ENCODE data around the gene PTPRN2. TPM values are rescaled to one million over a fixed set of nuclear protein-coding genes. Genes with fewer than 3 reads are reported as not detected.
A peak's percentile ranks its signal among the peaks of the same experiment; 100 is the strongest.

PTPRN2 gene
- total RNA-seq, 1 donor from 2014 or later, result 3.1 TPM

DNA sequence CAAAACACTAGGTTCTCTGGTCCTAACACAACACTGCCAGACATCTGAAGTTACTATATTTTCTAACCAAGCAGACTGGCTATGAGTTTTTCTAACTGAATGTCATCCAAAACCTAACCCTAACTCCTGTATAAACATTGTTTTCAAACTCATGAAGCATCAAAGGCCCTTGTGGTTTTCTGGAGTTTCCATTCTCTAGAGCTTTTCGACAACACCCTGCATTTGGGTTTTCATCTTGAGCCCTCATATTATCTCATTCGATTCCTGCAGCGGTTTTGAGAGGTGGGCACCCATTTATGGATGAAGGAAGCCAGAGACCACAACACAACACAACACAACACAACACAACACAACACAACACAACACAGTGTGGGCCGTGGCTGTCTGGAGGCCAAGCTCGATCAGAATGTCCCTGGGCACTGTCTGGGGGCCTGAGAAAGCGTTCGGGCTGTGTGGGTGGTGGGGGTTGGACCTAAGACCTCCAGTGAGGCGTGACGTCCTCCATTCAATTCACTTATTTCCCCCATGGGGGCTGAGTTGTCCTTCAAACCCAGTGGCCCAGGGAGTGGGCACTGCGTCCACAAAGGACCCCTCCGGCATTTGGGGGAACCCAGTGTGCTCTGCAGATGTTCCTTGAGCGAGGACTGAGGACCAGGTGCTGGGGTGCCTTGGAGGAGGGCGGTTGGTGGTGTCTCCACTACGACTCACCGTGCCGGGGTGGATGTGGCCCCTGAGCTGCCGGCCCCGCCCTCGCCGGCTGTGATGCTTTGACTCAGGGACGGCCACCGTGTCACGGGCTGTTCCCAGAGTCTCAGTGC, 760.4 kb downstream of the PTPRN2 start:
- DNase-seq, result no peak

DNA sequence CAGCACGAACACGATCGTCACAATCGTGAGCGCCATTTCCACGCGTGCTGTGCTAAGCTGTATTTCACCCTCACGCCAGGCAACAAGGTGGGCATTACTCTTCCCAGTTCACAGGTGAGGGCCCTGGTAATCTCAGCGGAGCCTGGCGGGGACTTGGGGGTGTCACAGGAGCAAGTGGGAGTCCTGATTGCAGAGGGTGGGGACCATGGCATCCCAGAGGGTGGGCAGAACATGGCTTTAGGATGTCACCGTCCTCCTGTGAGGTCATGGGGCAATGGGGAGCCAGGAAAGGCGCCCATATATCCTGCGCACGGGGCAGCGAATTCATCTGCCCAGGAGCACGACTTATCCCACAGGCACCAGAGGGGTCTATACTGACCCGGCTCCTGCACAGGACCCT, 761.1 kb downstream of the PTPRN2 start:
- DNase-seq, result no peak

DNA sequence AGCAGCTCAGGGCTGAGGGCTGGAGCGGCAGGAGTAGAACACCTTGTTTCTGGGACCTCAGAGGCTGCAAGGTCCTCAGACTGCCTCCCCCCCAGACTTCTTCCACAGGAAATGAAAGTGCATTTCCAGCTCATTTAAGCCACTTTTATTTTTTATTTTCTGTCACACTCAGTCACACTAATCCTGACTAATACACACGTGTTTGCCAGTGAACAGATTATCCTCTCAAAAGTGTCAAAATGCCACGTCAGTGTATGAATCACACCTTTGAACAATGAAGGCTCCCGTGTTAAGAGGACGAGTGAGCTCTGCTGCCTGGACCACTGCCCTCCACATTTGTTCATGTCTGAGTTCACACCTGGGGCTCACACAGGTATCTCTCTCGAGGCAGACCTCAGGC, 762.3 kb downstream of the PTPRN2 start:
- no peak for DNase-seq

DNA sequence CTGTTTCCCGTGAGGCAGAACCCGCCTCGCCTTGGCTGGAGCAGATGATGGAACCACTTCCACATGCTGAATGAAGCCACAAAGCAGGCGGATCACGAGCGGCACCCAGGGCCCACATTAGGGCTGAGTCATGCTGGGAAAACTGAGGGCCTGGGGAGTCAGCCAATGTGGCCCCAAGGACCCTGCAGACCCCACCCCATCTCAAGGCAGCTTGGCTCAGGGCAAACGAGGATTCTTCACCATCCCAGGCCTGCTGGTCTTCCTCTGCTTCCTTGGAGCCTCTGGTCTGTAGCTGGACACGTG, 762.9 kb downstream of the PTPRN2 start:
- DNase-seq, result no peak

DNA sequence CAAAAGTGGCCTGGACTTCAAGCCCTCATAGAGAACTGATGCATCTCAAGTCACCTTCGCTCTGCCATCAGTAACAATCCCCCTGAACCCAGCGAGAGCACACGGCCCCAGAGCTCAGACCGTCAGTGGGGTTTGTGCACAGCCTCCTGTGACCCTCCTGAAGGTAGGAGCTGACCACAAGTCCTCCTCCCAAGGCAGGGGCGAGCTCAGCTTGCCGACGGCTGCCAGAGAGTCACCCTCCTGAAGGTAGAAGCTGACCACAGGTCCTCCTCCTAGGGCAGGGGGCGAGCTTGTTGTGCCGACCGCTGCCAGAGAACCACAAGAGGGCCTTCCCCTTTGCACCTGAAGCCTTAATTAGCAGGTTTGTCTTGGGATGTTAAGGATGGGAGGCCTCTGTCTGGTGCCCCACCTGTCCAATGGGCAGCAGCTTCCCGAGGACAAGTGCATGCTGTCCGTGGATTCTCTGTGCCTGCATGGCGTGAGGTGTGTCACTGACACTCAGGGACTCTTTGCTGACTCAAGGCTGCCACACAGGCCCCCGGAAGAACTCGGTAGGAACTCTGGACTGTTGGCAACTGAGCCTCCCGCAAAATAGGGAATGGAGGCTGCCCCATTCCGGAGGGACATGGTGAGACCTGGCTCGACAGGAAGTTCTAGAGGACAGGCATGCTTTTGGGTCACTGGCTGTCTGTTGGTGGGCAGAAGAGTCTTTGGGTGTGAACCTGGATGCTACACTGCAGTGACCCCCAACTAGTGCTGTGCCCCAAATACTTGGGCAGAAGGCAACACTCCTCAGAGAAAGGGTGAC, 763.4 kb downstream of the PTPRN2 start:
- DNase-seq, result no peak

DNA sequence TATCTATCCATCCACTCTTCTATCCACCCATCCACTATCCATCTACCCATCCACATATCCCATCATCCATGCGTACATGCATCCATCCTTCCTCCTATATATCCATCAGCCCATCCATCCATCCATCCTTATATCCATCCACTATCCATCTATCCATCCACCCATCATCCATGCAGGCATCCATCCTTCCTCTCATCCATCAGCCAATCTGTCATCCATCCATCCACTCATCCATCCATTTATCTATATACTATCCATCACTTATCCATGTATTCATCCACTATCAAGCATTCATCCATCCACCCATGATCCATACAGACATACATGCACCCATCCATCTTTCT, 765.0 kb downstream of the PTPRN2 start:
- no peak for DNase-seq

DNA sequence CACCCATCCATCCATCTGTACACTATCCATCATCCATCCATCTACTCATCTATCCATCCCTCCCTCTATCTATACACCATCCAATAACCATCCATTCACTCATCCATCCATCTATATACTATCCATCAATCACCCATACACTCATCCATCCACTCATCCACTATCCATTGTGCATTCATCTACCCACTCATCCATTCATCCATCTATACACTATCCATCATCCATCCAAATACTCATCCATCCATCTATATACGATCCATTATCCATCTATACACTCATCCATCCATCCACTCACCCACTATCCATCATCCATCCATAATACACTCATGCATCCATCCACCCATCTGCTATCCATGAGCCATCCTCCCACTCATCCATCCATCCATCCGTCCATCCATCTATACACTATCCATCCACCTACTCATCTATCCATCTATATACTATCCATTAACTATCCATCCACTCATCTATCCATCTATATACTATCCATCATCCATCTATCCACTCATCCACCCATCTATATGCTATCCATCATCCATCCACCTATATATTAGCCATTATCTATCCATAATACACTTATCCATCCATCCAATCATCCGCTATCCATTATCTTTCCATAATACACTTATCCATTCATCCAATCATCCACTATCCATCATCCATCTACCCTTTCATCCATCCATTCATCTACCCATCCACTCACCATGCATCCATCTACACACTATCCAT, 765.5 kb downstream of the PTPRN2 start:
- DNase-seq, result no peak

DNA sequence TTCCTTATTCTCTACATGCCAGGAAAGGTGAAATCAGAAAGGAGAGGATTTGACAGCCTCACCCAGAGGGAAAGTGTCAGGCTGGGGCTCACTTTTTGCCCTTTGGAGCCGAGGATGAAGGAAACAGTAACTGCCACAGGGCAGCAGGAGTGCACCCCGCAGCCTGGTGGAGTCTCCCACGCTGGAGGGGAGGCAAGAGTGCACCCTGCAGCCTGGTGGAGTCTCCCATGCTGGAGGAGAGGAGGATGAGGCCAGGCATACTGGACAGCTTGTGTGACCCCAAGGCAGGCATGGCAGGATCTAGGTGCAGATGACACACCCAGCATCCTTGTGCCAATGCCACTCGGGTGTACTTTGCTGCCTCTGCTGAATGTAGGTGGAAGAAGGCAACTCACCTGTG, 766.8 kb downstream of the PTPRN2 start:
- DNase-seq, result no peak

DNA sequence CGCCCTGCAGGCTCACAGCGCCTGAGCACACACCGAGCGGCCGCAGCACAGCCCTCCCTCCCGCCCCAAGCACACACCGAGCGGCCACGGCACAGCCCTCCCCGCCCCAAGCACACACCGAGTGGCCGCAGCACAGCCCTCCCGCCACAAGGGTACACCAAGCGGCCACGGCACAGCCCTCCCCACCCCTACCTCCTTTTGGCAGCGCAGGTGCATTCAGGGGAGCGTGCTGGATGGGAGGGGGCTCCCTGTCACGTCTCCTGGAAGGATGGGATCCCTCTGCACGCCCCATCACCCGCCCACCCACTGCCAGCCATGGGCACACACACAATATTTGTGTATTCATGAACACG, 768.2 kb downstream of the PTPRN2 start:
- DNase-seq, result no peak

DNA sequence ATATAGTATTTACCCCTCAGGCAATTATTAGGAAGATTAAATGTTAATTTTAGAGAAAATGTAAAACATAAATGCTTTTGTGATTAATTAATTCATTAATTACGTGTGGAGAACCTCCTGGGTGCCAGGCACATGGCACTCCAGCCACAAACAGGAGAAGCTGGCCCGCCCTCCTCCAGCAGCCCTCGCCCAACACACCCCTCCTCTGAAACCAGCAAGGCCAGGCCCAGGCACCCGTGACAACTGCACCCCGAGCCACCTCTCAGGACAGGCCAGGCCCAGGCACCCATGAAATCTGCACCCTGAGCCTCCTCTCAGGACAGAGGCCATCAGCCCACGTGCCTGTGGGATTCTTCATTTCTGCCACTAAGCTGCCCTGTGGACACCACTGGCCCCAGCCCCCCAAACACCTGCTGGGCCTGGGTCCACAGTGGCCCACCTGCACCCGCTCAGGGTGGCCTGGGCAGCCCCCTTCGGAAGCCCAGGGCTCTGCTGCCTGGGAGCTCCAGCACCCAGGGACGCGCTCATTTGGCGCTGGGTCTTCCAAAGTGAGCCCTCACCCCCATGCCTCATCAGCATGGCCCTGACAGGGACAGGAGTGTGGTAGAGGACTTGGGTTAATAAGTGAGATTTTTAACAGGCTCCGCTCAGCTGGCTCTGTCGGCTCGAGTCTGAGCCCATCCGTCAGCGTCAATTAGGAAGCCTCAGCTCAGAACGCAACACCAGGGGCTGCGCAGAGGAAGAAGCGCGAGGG, 768.7 kb downstream of the PTPRN2 start:
- DNase-seq, result no peak

DNA sequence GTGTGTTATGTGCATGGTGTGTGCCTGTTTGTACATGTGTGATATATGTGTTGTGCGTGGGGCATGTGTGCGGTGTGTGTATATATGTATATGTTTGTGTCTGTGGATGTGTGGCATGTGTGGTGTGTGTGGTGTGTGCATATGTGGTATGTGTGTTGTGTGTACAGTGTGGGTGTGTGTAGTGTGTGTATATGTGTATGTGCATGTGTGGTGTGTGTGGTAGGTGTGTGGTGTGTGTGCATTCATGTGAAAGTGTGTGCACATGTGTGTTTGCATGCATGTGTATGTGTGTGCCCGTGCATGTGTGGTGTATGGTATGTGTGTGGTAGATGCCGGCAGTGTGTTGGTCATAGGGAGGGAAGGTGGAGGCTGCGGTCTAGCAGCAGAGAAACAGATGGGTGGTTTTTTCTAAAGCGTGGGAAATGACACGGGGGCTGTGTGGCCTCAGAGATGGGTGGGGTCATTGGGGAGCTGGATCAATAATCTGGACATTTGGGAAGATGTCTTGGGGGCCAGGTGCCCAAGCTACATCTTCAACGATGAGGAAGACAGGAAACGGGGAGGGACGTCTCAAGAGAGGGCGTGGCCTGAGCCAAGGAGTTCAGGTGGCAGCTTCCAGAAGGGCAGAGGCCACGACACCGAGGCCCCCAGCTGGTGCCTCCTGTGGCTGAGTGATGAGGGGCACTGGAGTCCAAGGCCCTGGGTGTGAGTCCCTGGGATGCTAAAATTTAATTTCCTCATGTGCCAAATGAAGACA, 769.5 kb downstream of the PTPRN2 start:
- no peak for DNase-seq

DNA sequence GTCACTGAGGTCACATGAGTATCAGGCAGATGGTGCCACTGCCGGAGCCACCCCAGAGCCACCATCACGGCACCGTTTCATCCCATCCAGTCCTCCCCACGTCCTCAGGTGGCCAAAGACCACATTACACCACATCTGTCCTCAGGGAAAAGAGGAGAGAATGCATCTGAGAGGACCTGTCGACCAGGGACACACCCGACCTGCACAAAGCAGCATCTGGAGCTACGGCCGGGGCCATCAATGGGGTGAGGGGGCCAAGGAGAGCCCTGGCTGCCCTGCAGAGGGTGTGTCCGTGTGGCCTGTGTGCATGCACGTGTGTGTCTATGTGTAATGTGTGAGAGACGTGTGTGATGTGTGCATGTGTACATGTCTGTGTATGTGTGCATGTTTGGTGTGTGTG, 770.2 kb downstream of the PTPRN2 start:
- no peak for DNase-seq

DNA sequence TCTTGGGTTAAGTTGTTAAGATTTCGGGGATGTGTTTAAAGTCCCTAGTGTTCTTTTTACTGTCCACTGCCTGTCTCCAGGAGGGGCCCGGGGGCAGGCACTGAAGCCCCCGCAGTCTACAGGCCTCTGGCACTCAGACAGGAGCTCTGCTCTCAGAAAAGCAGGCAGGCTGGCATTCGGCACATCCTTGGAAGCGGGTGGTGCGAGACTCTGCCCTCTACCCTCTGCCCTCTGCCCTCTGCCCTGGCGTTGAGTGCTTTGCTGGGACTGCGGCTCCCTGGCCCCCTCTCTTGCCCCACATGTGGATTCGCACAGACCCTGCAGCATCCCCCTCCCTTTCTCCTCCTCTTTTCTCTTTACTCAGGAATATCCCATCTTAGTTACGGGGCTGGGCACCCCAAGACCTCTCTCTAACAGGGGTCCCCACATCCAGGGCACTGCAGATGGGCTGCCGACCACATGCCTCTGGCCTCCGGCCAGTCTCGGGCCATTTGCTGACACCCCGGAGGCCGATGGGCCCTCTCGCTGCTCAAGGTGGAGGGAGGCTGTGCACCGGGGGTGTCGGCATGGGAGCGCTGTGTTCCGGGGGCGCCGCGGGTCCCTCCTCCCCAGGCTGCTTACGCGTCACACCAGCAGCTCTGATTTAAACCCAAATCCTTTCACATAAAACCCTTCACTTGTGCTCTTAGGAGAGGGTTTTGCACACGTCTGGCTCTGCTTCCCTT, 770.9 kb downstream of the PTPRN2 start:
- DNase-seq, result no peak

DNA sequence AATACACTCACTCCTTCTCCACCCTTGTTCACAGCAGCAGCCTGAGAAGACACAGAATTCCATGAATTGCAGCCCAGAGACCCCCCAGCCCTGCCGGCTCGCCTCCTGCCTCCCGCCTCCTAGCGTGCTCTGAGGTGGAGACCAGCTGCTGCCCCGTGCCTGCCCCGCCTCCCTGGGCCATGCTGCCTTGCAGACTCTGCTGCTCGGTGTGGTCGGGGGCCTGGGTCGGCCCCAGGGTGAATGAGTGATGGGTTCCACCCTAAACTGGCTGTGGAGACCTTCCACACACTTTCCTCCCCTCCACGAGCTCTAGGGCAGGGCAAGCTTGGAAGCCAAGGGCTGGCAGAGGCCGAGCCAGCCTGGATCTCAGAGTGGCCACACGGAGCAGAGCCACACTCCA, 771.5 kb downstream of the PTPRN2 start:
- DNase-seq, result peak; percentile 25

DNA sequence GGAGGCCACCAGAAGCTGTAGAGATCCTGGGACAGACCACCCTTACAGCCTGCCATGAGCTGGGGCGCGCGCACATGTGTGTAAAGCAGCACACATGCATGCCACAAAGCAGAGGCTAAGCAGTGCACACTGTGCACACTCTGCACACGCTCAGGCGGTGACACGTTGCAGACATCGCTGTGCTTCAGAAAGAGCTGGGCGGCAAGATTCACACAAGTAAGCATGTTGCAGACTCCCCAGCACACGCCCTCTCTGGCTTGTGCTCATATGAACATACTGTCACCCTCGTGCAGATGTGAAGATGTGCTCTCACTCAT, 772.0 kb downstream of the PTPRN2 start:
- no peak for DNase-seq

DNA sequence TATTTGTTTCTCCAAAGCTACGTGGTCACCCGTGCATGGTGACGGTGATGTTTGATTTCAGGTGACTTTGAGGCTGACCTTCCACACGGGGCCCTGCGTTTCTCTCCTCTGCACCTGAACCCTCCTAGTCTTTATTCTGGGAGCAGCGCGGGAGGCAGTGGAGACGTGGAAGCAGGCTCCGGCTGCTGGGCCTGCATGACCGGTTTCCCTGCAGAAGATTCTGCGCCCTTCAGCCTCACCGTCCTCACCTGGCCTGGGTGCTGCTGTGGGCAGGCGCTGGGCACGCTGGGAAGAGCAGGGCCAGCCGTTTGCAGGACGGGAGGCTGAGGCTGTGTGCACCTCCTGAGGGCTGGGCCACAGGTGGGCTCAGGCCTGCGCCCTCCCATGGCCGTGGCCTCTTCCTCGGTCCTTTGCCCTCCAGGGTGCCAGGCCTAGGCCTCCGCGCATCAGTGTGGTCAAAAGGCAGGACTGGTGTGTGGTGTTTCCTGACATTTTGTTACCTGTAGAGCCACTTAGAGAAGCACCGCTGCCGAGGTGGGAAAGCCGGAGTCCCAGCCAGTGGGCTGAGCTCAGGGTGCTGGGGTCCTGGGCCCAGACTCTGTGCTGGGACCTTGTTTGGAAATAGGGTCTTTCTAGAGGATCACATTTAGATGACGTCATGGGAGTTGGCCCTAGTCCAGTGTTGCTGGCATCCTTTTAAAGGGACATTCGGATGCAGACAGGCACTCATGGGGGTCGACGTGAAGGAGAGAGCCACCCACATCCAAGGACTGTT, 772.5 kb downstream of the PTPRN2 start:
- peak; percentile 9 for DNase-seq

DNA sequence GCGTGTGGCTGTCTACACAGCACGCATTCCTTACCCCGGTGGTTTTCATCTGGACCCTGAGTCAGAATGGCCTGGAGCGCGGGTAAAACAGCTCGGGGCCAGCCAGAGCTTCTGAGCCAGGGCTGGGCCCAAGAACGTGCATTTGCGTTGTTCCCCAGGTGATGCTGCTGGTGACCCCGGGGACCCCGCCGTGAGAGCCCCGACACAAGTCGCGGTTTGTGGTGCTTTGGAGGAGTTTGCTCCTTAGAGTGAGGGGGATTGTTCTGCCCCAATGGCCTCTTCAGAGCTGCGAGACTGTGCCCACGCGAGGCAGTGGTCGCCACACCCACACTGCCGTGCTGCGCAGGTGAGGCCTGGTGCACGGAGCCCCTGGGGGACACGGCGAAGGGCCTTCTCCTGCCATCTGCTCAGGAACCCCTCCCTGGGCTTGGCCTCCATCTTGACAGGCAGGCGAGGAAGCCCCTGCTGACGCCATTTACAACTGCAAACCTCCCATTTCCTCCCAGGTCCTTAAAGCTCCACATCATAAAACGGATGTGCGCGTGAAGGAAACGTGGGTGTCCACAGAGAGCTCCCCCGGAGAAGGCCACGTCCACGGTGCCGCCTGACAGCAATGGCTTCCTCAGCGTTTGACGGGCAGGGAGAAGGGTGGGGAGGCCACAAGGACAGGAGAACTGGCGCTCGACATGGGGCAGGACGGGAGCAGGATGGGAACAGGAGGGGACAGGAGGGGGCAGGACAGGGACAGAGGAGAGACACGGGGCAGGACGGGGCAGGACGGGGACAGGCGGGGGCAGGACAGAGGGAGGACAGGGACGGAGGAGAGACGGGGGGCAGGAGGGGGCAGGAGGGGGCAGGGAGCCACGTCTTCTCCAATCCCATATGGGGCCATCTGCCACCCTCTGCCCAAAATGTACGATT, 773.6 kb downstream of the PTPRN2 start:
- no peak for DNase-seq

DNA sequence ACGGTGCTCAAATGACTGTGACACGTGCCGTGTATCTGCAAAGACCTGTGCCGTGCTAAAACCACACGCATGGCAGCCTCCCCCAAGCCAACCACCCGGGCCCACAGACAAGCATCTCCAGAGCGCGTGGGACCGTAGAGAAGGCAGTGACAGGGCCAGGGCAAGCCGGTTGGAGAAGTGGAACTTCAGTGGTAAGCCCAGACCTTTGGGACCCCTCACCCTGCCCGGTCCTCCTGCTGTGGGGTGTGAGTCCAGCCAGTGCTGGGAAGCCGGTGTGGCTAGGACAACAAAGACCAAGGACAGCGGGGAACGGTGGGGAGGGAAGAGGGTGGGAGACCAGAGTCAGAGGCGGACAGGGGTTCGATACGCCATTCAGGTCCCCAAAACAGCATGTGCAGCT, 774.6 kb downstream of the PTPRN2 start:
- DNase-seq, result no peak

DNA sequence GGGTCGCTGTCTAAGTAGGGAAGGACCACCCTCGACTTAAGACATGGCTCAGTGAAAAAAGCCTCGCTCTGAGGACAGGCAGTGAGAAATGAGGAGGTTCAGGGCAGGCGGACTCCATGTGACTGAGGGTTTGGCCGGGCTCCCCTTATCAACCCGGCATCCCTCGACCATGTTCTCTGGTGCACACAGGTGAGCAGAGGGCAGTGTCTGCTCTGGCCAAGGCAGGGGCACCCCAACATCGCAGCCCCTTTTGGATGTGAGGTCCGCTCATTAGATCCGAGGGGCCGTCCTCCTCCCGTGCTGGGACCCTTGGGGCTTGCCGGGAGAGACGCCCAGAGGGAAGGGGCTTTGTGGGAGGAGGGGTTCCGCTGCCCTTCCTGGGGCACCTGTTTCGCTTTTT, 775.7 kb downstream of the PTPRN2 start:
- no peak for DNase-seq
